SK-MEL-5 (cell line): ENCODE results near the gene TSC22D4. TPM values are rescaled to one million over a fixed set of nuclear protein-coding genes. Genes with fewer than 3 reads are reported as not detected.

Source experiments
- DNase-seq: peaks from one replicate; pipeline ENCODE4 v3.0.0-alpha.2; 2016; ENCODE audit warnings: low read depth, low spot score
- in situ Hi-C: cut with HindIII; loops from 2 replicates; pipeline ENCODE4 v1.10.0; 2016; ENCODE audit warnings: low sequenced_read_pairs, high pct_unique_total_duplicates, low pct_unique_long_range_greater_than_20kb
- total RNA-seq: library from RNA; depleted of rRNA; stranded (reverse); fragments of >200 nt; shearing (Covaris generic); gene quantifications from 2 replicates; pipeline ENCODE4 v1.2.3, GENCODE V29; 2014

The TSC22D4 gene
- total RNA-seq, 1 experiment from 2014 or later, result 64.3 TPM

DNA sequence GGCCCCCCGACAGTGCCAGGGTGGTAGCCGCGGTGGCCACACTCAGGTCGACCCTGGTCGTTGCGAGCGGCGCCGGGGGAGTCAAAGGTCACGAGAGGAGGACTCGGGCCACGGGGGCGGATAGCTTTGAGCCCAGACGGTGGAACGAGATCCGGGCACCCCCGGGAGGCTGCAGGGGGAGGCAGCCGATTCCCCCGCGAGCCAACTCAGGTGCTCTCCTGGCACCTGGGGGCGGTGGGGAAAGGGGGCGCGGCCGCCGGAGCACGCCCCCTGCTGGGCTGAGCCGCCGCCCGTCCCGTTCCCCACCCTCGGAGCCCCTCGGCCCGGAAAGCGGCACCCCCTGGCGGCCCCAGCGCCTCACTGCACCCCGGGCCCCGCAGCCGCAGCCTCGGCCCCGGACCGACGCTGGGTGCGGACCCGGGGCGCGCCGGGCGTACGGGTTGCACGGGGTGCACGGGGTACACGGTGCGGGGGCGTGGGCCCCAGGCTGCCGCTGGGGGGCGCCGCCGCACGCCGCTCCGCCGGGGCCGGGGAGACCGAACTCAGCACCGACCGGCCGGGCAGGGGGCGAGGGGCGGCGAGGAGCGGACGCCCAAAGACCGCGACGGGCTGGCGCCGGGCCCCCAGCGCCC, 4.2 kb upstream of the TSC22D4 start:
- in situ Hi-C loops, result no loop called here
- peak; percentile 65 for DNase-seq

DNA sequence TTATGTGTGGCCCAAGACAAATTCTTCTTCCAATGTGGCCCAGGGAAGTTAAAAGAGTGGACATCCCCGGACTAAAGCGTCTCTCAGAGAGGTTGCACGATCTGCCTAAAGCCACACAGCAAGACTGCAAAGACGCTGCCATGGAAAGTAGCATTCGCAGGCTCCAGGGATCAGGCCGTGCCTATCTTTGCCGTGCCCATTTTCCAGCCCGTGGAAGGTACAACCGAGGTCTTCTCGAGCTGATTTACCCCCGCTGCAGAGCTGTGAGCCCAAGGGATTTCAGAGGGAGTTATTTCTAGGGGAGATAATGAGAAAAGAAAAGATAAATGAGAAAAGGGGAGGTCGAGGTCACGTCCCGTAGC, 3.7 kb upstream of the TSC22D4 start:
- in situ Hi-C loops, result no loop called here
- DNase-seq, result no peak

DNA sequence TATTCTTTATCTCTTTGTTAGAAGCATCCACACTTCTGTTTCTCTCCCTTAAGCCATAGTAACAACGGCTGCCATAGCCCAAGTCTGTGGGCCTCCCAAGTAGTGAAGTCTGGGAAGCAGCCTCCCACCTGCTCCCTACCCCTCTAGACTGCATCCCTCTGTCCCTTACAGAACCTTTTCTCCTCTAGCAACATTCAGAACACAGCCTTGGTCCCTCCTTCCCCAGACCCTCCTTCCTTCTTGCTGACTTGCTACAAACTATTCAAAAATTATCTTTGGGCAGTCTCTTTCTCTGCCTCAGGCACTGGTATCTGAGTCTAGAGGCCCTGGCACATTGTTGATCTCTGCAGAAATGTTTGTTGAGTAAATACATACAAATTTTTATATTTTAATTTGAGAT, 2.5 kb upstream of the TSC22D4 start:
- in situ Hi-C loops, result no loop called here
- no peak for DNase-seq

DNA sequence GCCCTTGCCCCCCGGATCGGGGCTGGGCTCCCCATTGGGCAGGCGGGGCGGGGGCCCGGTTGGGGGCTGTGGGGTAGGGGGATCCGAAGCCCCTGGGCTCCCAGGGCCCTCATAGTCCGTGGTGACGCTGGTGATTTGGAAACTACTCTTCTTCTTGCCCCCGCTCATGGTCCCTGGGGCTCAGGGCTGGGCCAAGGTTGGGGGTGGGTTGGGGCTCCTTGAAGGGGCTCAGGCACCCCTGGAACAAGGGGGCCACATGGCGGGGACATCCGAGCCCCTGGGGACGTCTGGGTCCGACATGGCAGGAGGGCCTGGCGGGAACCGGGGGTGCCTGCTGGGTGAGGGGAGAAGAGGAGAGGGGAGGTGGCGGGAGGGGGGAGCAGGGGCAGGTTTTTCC, 1.1 kb downstream of the TSC22D4 start:
- no peak for DNase-seq
- in situ Hi-C loops, result no loop called here

DNA sequence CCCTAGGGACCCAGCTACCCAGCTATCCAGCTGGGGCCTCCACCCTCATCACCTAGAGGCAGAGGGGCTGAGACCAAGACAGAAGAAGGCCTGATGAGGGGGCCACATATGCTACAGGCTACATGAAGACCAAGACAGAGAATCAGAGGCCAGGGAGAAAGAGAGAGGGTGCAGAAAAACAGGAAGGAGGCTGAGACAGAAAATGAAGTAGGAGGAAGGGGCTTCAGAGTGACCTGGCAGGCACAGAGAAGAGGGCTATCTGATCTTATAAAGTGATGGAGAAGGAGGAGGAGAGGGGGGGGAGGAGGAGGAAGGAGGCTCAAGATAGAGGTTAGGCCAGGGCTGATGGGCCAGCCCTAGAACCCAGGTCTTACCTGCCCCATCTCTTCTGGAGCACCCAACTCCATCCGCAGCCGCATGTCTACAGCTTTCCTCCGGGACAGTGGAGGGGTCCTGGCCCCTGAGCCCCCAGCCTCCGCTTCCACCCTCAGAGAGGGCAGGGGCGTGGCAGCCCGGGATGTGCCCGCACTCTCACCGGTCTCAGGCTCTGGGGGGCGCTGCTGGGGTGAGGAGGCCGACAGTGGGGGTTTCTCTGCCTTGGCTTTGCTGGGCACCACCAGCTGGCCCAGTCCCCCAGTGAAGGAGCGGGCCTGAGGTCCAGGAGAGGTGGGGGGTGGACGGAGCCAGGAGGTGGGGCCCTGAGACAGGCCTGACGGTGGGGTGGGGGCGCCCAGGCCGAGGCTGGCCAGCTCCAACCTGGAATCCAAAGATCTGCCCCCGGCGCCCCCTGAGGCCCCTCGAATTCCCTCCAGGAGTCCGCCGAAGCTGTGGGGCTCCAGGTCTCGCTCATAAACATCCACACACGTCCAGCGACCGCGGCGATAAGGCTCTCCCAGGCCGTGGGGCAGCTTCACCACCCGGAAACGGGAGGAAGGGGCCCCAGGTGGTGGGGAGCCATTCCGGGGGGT, 1.8 kb downstream of the TSC22D4 start:
- in situ Hi-C loops, result no loop called here
- DNase-seq, result no peak

DNA sequence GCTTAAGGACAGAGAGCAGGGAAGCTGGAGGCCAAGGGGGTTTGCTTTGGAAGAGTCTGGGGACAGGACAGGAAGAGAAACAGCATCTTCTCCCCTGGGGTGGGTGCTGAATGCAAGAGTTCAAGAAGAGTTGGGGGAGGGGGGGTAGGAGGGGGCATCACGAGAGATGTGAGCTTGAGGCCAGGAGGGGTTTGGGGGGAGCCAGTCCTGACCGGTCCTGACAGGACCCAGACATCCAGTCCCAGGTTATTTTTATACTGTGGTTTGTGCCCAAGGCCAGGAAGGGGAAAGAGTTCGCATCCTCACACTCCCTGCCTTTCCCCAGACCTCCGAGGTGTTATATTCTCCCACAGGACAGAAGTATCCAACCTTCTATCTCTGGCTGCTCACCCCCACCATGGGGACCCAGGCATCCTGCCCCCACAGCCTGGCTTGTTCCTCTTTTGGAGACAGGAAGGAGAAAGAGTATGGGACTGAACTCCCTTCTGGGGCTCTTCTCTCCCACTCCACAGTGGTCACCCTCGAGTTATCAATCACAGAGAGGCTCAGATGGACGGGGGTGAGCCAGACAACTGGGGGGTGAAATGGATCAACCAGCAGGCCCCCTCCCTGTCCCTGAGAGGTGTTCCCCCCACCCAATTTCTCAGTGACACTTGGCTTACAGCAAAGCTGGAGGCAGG, 2.8 kb downstream of the TSC22D4 start:
- no peak for DNase-seq
- in situ Hi-C loops, result no loop called here

DNA sequence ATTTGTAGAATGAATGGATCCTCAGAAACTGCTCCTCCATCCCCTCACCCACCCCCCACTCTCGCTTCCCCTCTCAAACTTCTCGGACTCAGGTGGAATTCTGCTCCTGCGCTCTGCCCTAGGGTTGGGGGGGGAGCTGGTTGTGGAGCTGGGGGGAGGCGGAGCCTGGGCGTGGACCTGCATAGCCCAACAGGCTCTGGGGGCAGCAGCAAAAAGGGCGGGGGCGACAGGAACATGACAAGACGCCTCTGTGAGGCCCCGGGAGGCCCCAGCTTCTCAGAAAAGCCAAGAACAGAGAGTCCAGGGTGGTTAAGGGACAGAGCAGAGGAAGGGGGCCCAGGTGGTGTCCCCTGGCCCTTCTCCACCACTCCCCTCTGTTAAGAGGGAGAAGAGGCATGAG, 3.5 kb downstream of the TSC22D4 start:
- no peak for DNase-seq
- in situ Hi-C loops, result no loop called here

DNA sequence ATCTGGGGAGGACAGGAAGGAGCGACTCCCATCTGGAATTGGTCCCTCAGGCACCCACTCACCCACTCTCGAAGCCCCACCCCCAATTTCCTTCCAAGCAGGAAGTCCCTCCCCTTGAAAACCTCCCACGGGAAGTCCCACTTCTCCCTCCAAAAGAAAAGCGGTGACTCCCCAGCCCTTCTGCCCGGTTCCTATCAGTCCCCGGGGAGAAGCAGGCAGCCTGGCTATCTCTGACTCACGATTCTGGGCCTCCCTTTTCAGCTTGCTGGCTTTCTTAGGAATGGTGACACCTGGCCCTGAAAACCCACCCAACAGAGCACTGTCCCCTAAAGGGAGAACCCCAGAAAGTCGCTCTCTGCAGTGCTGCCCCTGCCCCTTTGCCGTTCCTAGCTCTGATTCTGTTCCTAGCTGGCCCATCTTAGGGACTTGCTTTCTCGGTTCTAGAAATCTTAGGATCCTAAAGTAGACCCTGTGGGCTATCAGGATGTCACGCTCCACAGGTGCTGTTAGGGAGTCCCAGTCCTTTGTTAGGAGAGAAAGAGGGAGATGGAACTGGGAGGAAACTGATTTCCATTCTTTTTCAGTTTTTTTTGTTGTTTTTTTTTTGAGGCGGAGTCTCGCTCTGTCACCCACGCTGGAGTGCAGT, 6.0 kb downstream of the TSC22D4 start:
- DNase-seq, result no peak
- in situ Hi-C loops, result no loop called here

DNA sequence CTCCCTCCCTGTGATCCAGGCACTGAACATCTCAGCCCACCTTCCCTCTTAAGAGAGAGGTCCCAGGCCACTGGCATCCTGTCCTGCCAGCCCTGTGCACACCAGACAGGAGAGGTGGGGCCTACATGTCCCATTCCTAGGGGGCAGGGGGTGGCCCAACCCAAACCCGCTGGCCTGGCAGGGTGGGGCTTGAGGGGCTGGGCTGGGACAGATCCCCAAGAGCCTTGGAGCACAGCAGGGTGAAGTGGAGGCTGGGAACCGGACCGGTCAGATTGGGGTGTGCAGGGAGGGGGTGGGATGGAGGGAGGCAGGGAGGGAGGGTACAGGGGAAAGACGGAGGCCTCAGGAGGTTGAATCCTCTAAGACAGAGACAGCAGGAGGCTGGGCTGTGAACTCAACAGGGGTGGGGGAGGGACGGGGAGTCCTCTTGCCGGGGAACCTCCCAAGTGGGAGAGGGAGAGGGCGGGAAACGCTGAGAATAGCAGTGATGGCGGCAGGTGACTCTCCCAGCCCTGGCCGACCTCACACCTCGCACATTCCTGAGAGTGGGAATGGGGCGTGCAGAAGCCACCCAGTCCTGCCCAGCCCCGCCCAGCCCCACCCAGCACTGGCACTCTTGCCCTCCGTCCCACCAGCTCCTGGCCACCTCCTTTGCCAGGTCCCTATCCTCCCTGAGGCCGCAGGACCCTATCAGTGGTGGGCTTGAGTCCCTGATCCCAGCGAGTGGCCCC, 6.7 kb downstream of the TSC22D4 start:
- in situ Hi-C loops, result no loop called here
- DNase-seq, result no peak

DNA sequence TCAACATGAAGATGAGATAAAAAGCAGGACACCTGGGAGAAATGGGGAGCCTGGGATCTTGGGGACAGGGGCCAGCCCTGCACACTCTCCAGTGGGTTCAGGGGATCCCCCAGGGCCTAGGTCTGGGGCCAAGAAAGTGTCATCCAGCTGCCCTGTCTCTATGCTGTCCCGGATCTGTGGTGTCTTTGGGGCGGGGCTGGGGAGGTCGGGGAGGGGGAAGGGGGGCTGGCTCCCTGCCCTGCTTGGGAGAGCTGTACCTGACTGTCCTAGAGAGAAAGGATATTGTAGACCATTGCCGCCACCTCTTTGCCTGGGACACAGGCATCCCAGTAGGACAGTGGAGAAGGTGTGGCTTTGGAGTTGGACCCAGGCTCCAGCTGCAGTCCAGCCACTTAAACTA, 8.0 kb downstream of the TSC22D4 start:
- in situ Hi-C loops, result no loop called here
- DNase-seq, result no peak

DNA sequence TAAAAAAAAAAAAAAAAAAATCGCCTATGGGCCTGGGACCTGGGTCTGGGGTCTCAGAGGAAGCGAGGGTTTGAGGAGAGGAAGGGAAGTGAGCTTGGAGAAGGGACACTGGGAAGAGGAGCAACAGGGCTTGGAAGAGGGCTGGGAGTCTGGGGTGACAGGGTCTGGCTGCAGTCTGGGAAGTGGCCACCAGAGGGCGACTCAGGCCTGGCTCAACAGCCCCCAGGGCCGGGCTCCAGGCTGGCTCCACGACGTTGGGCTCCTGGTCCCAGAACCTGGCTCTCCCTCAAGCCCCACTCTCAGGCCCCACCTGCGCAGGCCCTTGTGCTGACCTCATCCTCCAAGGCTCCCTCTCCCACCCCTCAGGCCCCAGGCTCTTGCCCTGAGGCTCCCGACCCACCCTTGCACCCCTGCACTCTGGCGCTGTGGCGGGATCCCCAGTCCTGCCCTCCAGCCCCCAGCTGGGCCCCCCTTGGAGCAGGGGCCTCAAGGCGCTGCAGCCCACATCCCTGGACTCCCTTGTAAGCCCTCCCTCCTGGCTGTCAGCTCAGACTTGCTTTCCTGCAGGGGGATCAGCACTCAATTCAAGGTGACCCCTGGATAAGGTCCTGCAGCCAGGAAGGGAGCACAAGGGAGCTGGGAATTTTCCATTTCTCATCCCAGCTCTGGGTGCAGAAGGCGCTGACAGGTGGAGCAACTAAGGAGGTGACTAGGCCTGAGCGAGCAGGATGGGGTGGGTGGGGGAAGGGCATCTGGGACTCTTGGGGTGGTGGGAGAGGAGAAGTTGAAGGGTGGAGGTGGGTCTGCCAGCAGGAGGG, 9.6 kb downstream of the TSC22D4 start:
- in situ Hi-C loops, result no loop called here
- peak; percentile 84 for DNase-seq

DNA sequence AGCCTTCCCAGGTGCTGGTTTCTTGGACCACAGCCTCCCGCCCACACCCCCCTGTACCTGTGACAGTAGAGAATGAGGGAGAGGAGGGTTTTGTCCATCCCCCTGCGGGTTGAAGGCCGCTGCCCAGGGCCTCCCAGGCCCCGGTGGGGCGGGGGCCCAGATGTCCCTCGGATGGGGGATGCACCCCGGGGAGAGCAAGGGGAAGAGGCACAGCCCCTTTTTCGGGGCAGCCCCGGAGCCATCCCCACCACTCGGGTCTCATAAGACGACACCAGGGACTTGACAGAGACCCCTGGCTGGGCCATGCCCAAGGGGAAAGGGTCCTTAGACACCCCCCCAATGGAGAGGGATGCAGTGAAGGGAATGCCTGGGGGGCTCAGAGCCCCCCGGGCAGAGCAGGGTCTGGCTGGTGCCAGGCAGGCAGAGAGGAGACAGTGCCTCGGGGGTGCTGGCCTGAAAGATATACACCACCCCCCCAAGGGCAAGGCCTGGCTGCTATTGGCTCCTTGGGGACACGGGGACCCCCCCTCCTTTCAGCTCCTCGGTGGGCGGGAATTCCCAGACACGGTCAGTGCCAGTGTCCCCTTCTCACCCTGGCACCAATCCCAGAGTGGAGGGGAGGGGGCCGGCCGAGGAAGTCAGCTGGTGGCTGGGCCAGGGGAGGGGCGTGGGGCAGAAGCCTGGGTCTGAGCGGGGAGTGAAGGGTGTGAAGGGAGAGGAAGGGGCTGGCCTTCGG, 11.2 kb downstream of the TSC22D4 start:
- in situ Hi-C loops, result no loop called here
- DNase-seq, result no peak

DNA sequence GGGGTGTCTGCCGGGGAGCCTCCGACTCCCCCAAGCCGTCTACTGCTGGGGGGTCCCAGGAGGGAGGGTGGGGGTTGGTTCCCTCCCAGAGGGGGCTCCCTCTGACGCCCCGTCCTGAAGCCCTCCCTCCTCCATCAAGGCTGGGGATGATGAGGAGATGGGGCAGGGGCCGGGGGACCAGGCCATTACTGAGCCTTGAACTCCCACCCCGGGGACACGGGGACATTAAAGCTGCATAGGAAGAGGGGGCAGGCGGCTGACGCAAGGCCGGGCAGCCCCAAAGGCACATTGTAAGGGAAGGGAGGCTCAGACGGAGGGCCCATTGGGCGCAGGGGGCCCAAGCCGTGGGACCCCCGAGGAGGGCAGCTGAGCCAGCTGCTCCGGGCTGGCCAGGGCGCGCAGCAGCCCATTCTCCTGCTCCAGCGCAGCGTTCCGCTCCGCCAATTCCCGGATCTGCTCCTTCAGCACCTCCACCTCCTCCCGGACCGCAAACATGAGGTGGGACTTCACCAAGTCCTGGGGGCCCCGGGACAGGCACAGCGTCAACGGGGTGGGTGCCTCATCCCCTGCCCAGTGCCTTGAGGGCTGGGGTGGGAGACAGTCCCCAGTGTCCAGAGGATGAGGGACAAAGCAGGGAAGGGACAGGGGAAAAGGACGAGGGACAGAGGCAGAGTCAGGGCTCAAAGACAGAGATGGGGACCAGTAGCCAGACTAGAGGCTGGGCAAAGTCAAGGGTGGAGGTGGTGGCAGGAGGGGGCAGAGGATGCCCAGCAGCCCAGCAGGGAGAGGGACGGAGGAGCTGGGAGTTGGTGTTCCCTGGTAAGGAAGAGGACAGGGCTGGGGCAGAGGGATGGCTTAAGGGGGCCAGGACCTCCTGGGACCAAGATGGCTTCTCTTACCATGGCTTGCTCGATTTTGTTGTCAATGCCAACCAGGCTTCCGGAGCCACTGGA, 12.1 kb downstream of the TSC22D4 start:
- DNase-seq, result no peak
- in situ Hi-C loops, result no loop called here

DNA sequence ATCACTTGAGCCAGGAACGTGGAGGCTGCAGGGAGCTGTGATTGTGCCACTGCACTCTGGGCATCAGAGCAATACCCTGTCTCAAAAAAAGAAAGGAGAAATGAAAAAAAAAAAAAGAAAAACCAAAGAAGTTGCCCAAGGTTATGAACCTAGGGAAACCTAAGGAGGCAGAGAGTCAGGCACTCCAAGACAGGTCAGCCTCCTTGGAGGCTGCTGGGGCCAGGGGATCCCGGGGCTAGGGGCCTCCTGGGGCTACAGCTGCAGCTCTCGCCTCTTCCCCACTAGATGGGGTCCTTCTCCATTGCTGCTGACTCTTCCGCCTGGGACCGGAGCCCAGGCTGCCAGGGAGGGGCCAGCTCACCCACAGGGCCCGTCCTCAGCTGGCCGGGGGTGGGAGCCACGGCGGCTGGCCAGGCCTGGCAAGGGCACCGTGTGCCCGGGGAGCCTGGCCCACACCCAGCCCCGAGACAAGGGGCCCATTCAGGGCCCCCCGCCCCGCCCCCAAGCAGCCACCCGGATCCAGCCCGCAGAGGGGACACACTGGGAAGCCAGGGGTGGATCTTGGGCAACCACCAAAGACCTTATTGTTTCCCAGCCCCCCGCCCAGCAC, 13.2 kb downstream of the TSC22D4 start:
- in situ Hi-C loops, result no loop called here
- peak; percentile 93 for DNase-seq

DNA sequence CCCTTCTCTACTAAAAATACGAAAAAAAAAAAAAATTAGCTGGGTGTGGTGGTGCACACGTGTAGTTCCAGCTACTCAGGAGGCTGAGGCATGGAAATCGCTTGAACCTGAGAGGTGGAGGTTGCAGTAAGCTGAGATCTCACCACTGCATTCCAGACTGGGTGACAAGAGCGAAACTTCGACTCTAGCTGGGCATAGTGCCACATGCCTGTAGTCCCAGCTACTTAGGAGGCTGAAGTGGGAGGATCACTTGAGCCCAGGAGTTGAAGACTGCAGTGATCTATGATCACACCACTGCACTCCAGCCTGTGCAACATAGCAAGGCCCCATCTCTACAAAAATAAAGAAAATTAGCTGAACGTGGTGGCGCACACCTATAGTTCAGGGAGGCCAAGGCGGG, 13.7 kb downstream of the TSC22D4 start:
- in situ Hi-C loops, result no loop called here
- no peak for DNase-seq
